Measurements from ENCODE around the gene KIF18B.

The KIF18B gene

GRCh38 chr17:44907729-44908470, 39.7 kb downstream of the KIF18B start:
- DNase-seq = peak in 3 of 58 donors; percentile 32 to 60 (median 49)

GRCh38 chr17:44906763-44907728, 40.5 kb downstream of the KIF18B start:
- DNase-seq = peak in 2 of 58 donors; percentile 65 to 74

- peak in 3 of 58 donors; percentile 33 to 71 (median 66) for DNase-seq
These were observed 41.4 kb downstream of the KIF18B start for GRCh38 chr17:44906010-44906646.

GRCh38 chr17:44905006-44906000, 42.3 kb downstream of the KIF18B start:
- peak in 4 of 58 donors; percentile 62 to 77 (median 71) for DNase-seq

GRCh38 chr17:44904001-44904984, 43.3 kb downstream of the KIF18B start:
- peak in 10 of 58 donors; percentile 18 to 83 (median 54) for DNase-seq

GRCh38 chr17:44903012-44903685, 44.4 kb downstream of the KIF18B start:
- DNase-seq = no peak

- no peak for DNase-seq
These were observed 45.3 kb downstream of the KIF18B start for GRCh38 chr17:44902135-44902760.

GRCh38 chr17:44901411-44901921, 46.1 kb downstream of the KIF18B start:
- no peak for DNase-seq

GRCh38 chr17:44900894-44901293, 46.7 kb downstream of the KIF18B start:
- DNase-seq = peak in 13 of 58 donors; percentile 12 to 70 (median 39)

GRCh38 chr17:44899074-44899782, 48.3 kb downstream of the KIF18B start, which contains the start of gene EFTUD2:
Gene EFTUD2 (minus strand): TSS chr17:44899445. CDS start chr17:44894521, 4,924 bp downstream.
- DNase-seq = peak in 57 of 58 donors; percentile 72 to 98 (median 94)

- DNase-seq = no peak
These were observed 48.9 kb downstream of the KIF18B start for GRCh38 chr17:44898768-44899073.

- DNase-seq = no peak
These were observed 52.9 kb downstream of the KIF18B start for GRCh38 chr17:44894642-44895041.

- no peak for DNase-seq
These were observed 55.3 kb downstream of the KIF18B start for GRCh38 chr17:44892250-44892649.

GRCh38 chr17:44889003-44889402, 58.6 kb downstream of the KIF18B start:
- DNase-seq = no peak

- DNase-seq = no peak
These were observed 59.3 kb downstream of the KIF18B start for GRCh38 chr17:44887971-44888954.

GRCh38 chr17:44887016-44887415, 60.6 kb downstream of the KIF18B start:
- no peak for DNase-seq
